ENCODE measurements around the gene CHEK2.

The CHEK2 gene

DNA sequence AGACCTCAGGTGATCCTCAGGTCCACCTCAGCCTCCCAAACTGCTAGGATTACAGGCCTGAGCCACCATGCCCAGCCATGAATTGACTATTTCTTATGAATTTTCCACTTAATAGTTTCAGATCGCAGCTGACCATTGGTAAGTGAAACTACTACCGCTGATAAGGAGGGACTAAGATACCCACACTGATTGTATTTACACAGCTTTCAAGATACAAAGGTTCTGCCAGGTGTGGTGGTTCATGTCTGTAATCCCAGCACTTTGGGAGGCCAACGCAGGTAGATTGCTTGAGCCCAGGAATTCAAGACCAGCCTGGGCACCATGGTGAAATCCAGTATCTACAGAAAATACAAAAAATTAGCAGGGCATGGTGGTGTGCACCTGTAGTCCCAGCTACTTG, 3.9 kb downstream of the CHEK2 start:
- no peak for TF ChIP-seq CTCF (IDR thresholded peaks at IDR 0.05; ENCODE audit: low read depth, low read length)
- no peak overlapping the region for H3K4me3 ChIP-seq (ENCODE audit: low read depth, low read length)

DNA sequence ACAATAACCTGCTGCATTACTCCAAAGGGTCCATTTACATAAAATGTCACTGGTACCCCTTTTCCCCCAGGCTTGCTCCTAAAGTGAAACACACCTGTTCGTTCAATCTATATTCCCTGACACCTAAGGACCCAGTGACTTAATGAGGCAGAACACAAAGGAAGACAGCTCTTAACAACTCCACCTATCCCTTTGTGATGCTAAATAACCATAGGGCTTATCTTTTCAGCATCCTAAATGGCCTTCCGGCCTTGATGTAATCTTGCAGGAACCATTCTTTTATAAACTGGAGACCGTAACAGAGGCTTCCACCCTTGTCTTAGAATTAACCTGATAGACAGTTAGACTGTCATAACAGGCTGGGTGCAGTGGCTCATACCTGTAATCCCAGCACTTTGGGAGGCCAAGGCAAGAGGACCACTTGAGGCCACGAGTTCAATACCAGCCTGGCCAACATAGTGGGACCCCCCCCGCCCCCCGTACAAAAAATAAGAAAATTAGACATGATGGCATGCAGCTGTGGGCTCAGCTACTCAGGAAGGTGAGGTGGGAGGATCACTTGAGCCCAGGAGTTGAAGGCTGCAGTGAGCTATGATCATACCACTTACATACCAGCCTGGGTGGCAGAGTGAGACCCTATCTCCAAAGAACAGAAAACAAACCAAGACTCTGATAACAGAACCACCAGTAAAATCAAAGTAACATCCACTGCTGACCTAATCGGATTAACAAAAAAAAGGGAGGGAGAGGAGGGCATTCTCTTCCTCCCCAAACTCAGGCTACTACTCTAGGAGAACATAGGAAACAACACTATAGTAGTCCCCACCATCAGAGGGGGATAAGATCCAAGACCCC, 5.1 kb downstream of the CHEK2 start:
- no peak for TF ChIP-seq CTCF (IDR thresholded peaks at IDR 0.05; ENCODE audit: low read depth, low read length)
- H3K4me3 ChIP-seq (ENCODE audit: low read depth, low read length), result no peak overlapping the region

- no peak overlapping the region for H3K4me3 ChIP-seq (ENCODE audit: low read depth, low read length)
- TF ChIP-seq CTCF (IDR thresholded peaks at IDR 0.05; ENCODE audit: low read depth, low read length), result no peak
Observed at GRCh38 chr22:28734393-28734792, 7.2 kb downstream of the CHEK2 start.

GRCh38 chr22:28730179-28730578, 11.4 kb downstream of the CHEK2 start:
- TF ChIP-seq CTCF (IDR thresholded peaks at IDR 0.05; ENCODE audit: low read depth, low read length), result no peak
- H3K4me3 ChIP-seq (ENCODE audit: low read depth, low read length), result no peak overlapping the region

DNA sequence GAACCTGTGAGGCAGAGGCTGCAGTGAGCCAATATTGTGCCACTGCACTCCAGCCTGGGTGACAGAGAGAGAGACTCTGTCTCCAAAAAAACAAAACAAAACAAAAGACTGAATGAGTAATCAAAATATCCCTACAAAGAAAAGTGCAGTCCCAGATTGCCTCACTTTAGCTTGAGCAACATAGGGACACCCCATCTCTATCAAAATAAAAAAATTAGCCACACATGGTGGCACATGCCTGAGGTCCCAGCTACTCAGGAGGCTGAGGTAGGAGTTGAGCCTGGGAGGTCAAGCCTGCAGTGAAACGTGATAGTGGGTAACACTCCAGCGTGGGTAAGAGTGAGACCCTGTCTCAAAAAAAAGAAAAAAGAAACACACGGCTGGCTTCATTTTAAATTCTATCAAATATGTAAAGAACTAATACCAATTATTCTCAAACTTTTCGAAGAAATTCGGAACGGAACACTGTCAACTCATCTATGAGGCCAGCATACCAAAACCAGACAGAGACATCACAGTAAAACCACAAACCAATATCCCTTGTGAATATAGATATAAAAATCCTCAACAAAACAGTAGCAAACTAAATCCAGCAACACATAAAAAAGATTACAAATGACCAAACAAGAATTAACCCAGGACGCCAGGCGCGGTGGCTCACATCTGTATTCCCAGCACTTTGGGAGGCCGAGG, 12.9 kb downstream of the CHEK2 start:
- TF ChIP-seq CTCF (IDR thresholded peaks at IDR 0.05; ENCODE audit: low read depth, low read length), result no peak
- H3K4me3 ChIP-seq (ENCODE audit: low read depth, low read length), result no peak overlapping the region

- no peak for TF ChIP-seq CTCF (IDR thresholded peaks at IDR 0.05; ENCODE audit: low read depth, low read length)
- H3K4me3 ChIP-seq (ENCODE audit: low read depth, low read length), result no peak overlapping the region
Observed at GRCh38 chr22:28728002-28728401, 13.6 kb downstream of the CHEK2 start.

GRCh38 chr22:28718044-28718443, 23.6 kb downstream of the CHEK2 start:
- no peak overlapping the region for H3K4me3 ChIP-seq (ENCODE audit: low read depth, low read length)
- no peak for TF ChIP-seq CTCF (IDR thresholded peaks at IDR 0.05; ENCODE audit: low read depth, low read length)

All from WI38 (cell line).